ENCODE results near the gene CDHR5. TPM values are rescaled to one million over a fixed set of nuclear protein-coding genes. Genes with fewer than 3 reads are reported as not detected.

The CDHR5 gene
- total RNA-seq, 4 donors from 2014 or later, result not detected

DNA sequence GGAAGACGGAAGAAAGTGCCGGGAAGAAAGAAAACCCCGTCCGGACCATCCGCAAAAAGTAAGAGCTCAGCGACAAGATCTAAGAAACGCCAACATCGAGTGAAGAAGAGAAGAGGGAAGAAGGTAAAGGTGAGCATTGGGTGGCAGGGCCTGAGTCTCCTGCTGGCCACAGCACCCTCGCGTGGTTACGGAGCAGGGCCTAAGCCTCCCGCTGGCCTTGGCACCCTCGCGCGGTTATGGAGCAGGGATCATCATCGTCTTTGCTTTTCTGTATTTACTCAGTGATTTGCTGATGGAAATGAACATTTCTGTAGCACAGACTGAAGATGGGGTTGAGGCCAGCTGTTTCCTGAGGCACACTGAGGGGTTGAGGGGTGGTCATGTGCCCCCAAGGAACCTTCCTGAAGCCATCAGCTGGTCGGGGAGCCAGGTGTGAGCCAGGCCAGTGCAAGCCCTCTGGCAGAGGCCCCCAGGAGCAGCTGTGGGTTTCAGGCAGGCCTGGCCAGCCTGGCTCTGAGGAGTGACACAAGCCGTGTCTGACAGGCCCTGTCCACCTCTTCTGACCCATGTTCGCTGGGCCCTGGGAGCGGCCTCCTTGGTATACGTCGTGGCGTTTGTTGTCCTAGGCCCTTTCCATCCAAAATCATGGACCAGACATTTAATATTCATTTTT, 23.0 kb downstream of the CDHR5 start:
- 91 to 97% methylated on average over 22 to 23 of the region's 23 CpGs for WGBS, 2 donors
- no peak for TF ChIP-seq POLR2A (IDR thresholded peaks at IDR 0.05)
- intact Hi-C loops (cut with DNase I; ENCODE audit: low total_unique reads), result no loop called here
- H3K4me3 ChIP-seq (ENCODE audit: low read depth, poor library complexity, severe bottlenecking), result no peak overlapping the region
- DNase-seq (ENCODE audit: low spot score in 2 of 2), result no peak

DNA sequence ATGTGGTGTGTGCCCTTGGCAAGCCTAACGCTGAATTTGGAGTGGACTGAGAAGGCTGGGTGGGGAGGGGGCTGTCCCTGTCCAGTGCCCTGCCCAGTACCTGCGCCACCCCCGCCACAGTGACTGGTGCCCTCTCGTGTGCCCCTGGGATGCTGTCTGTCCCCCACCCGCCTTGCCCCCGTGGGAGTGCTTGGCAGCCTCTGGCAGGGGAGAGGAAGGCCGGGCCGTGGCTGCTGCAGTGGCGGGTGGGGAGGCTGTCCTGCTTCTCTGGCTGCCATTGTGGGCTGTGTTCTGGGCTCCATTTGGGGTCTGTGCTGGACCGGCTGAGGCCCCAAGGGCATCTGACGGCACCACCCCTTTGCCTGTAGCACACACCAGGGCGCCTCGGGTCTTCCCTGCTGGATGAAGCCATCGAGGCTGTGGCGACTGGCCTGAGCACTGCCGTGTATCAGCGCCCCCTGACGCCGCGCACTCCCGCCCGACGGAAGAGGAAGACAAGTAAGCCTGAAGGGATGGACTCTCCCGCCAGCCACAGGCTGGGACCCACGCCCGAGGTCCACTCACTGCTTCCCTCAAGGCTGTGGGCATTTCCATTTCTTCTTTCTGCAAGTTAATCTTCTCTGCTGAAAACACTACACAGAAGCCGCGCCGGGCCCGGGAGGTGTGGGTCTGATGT, 26.6 kb downstream of the CDHR5 start:
- no peak for DNase-seq (ENCODE audit: low spot score in 2 of 2)
- intact Hi-C loops (cut with DNase I; ENCODE audit: low total_unique reads), result no loop called here
- 91 to 95% methylated on average over 28 to 30 of the region's 30 CpGs for WGBS, 2 donors
- TF ChIP-seq POLR2A (IDR thresholded peaks at IDR 0.05), result no peak
- TF ChIP-seq CTCF (IDR thresholded peaks at IDR 0.05), result no peak
- H3K4me3 ChIP-seq (ENCODE audit: low read depth, poor library complexity, severe bottlenecking), result no peak overlapping the region

GRCh38 chr11:597166-597725, 27.5 kb downstream of the CDHR5 start:
- TF ChIP-seq POLR2A (IDR thresholded peaks at IDR 0.05), result no peak
- TF ChIP-seq CTCF (IDR thresholded peaks at IDR 0.05), result no peak
- 83 to 90% methylated on average over 17 of the region's 29 CpGs for WGBS, 2 donors
- no peak for DNase-seq (ENCODE audit: low spot score in 2 of 2)
- H3K4me3 ChIP-seq (ENCODE audit: low read depth, poor library complexity, severe bottlenecking), result no peak overlapping the region
- intact Hi-C loops (cut with DNase I; ENCODE audit: low total_unique reads), result no loop called here

DNA sequence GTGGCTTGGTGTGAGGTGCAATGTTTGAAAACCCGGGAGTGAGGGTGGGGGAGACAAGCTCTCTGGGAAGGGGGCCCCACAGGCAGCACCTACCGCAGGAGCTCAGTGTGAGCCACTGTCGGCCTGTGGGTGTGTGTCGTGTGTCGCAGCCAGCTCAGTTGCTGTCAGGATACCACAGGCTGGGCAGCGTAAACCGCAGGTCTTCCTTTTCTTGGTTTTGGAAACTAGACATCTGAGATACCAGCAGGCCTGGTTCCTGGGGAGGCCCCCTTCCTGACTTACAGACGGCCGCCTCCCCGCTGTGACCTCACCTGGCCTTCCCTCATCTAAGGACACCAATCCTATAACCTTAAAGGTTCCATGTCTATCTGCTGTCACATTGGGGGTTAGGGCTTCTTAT, 28.4 kb downstream of the CDHR5 start:
- intact Hi-C loops (cut with DNase I; ENCODE audit: low total_unique reads), result no loop called here
- TF ChIP-seq CTCF (IDR thresholded peaks at IDR 0.05) (no peak), POLR2A (IDR thresholded peaks at IDR 0.05) (no peak)
- DNase-seq (ENCODE audit: low spot score in 2 of 2), result no peak
- WGBS, 2 donors, result 87 to 91% methylated on average over 10 of the region's 10 CpGs
- H3K4me3 ChIP-seq (ENCODE audit: low read depth, poor library complexity, severe bottlenecking), result no peak overlapping the region

- TF ChIP-seq CTCF (IDR thresholded peaks at IDR 0.05), result no peak
- no peak for TF ChIP-seq POLR2A (IDR thresholded peaks at IDR 0.05)
- H3K4me3 ChIP-seq (ENCODE audit: low read depth, poor library complexity, severe bottlenecking), result no peak overlapping the region
- DNase-seq (ENCODE audit: low spot score in 2 of 2), result no peak
- intact Hi-C loops (cut with DNase I; ENCODE audit: low total_unique reads), result no loop called here
- 88 to 90% methylated on average over 10 of the region's 10 CpGs for WGBS, 2 donors
Observed at GRCh38 chr11:595400-595799, 29.4 kb downstream of the CDHR5 start.

- intact Hi-C loops (cut with DNase I; ENCODE audit: low total_unique reads), result no loop called here
- TF ChIP-seq CTCF (IDR thresholded peaks at IDR 0.05) (no peak), POLR2A (IDR thresholded peaks at IDR 0.05) (no peak)
- DNase-seq (ENCODE audit: low spot score in 2 of 2), result no peak
- 94% methylated on average over 21 of the region's 21 CpGs for WGBS, 2 donors
- no peak overlapping the region for H3K4me3 ChIP-seq (ENCODE audit: low read depth, poor library complexity, severe bottlenecking)
Observed at GRCh38 chr11:593347-593746, 31.4 kb downstream of the CDHR5 start.
